Stimulated activated CD8-positive, alpha-beta memory T cell treated with anti-CD3 and anti-CD28 coated beads, Interleukin-7, amount 100 ng/mL, for 48 hours (primary cell): ENCODE results near the gene GNB1.

ENCODE experiments used
- DNase-seq, 2 donors: peaks; one replicate each; pipeline ENCODE4 v3.0.0-alpha.2; 2020; ENCODE audit warnings: low read depth in 1 of 2; ENCODE audit errors: extremely low read depth in 1 of 2

Gene GNB1

GRCh38 chr1:1910651-1911331 is 19.9 kb upstream of the GNB1 start:
- DNase-seq = no peak

- DNase-seq = no peak
Measured at GRCh38 chr1:1910033-1910465, 19.2 kb upstream of the GNB1 start.

- no peak for DNase-seq
Measured at GRCh38 chr1:1908506-1908791, 17.6 kb upstream of the GNB1 start.

- DNase-seq = no peak
Measured at GRCh38 chr1:1907098-1907736, 16.3 kb upstream of the GNB1 start.

- peak; percentile 37 to 62 for DNase-seq
Measured at GRCh38 chr1:1906185-1907097, 15.6 kb upstream of the GNB1 start.

- no peak for DNase-seq
Measured at GRCh38 chr1:1903224-1903623, 12.3 kb upstream of the GNB1 start.

- no peak for DNase-seq
Measured at GRCh38 chr1:1901641-1902294, 10.9 kb upstream of the GNB1 start.

GRCh38 chr1:1900883-1901640 is 10.2 kb upstream of the GNB1 start:
- no peak for DNase-seq

- DNase-seq = no peak
Measured at GRCh38 chr1:1899967-1900327, 9.1 kb upstream of the GNB1 start.

GRCh38 chr1:1899266-1899966 is 8.5 kb upstream of the GNB1 start:
- no peak for DNase-seq

- DNase-seq = no peak
Measured at GRCh38 chr1:1898246-1898933, 7.5 kb upstream of the GNB1 start.

GRCh38 chr1:1895456-1896336 is 4.8 kb upstream of the GNB1 start:
- DNase-seq = no peak

- DNase-seq = no peak
Measured at GRCh38 chr1:1895060-1895418, 4.2 kb upstream of the GNB1 start.

- no peak for DNase-seq
Measured at GRCh38 chr1:1894354-1895059, 3.6 kb upstream of the GNB1 start.

- DNase-seq = no peak
Measured at GRCh38 chr1:1893997-1894353, 3.1 kb upstream of the GNB1 start.

- DNase-seq = no peak
Measured at GRCh38 chr1:1893291-1893985, 2.6 kb upstream of the GNB1 start.

GRCh38 chr1:1892763-1893120 is 1.9 kb upstream of the GNB1 start:
- DNase-seq = no peak
